Pancreas (tissue), 10 donors: ENCODE data around the gene RPS10. TPM values are rescaled to one million over a fixed set of nuclear protein-coding genes. Genes with fewer than 3 reads are reported as not detected.
"Not testable (repeated sequence)": the region's sequence is repeated elsewhere in the genome, so short reads cannot be mapped to it uniquely, and the experiment has no call there.

Source experiments
- ATAC-seq, 4 donors: fragments of 200-7000 bp; cut with Tn5 transposase; one replicate each; pipeline versions ENCODE4 v1.8.0 to v1.9.1; 2020; ENCODE audit warnings: mild to moderate bottlenecking in 4 of 4, moderate library complexity in 4 of 4
- DNase-seq, 6 donors: peaks; one replicate each; pipeline ENCODE4 v3.0.0-alpha.2; 2020
- FAIRE-seq: peaks from 2 replicates; lab custom pipeline; 2012; peaks lifted over from hg19 to GRCh38; lab: Jason Lieb, UNC
- H3K27ac ChIP-seq, 4 donors: fragments of 200-600 bp; sonication (generic); 1 replicate in 3 of 4; 2 replicates in 1 of 4; pipeline versions ENCODE4 v1.5.0 to v1.8.0; 2020
- H3K27me3 ChIP-seq, 4 donors: fragments of 200-600 bp; one replicate each; pipeline ENCODE4 v1.8.0; 2021
- H3K36me3 ChIP-seq, 3 donors: fragments of 200-600 bp; sonication (generic) in 1 of 3; one replicate each; pipeline versions ENCODE4 v1.5.0 to v1.8.0; 2020 to 2021
- H3K4me1 ChIP-seq, 3 donors: fragments of 200-600 bp; one replicate each; pipeline ENCODE4 v1.8.0; 2021
- H3K4me3 ChIP-seq, 4 donors: fragments of 200-600 bp; sonication (generic) in 2 of 4; one replicate each; pipeline versions ENCODE4 v1.5.0 to v1.8.0; 2020 to 2021
- H3K9me3 ChIP-seq, 4 donors: fragments of 200-600 bp; one replicate each; pipeline ENCODE4 v1.8.0; 2021
- CTCF ChIP-seq, 4 donors: fragments of 200-600 bp; sonication (generic) in 3 of 4; IDR thresholded peaks; one replicate each; pipeline versions ENCODE4 v1.5.0 to v1.8.0; 2021; ENCODE audit warnings: antibody characterized with exemption in 4 of 4
- WGBS, 2 donors: extraction: QIAGEN DNeasy Blood & Tissue Kit; methylation state at CpG; one replicate each; pipeline ENCODE4 v1.1.7; 2013; 5-methylcytosine and 5-hydroxymethylcytosine counted together
- intact Hi-C, 3 donors: fragments of 100-400 bp; cut with DNase I; formaldehyde crosslinking; loops; one replicate each; pipeline versions ENCODE4 v1.11.1 to v1.14.2; 2022
- polyA plus RNA-seq, 2 donors: library from polyadenylated mRNA; stranded (reverse); fragments of 200-250 nt; gene quantifications; one replicate each; pipeline ENCODE4 v1.2.3, GENCODE V29; 2013
- total RNA-seq, 6 donors: library from RNA; stranded (reverse); fragmentation: NEBNext Ultra II Directional in 4 of 6; extraction: Animal tissue kit (Norgen Biotek cat#: 25700) in 4 of 6; gene quantifications; one replicate each; pipeline versions ENCODE4 v1.2.1 to v1.2.4, GENCODE V29; 2021 to 2023
- donor health status: healthy with polysubstance abuse.
- donor health status: DM: no; HTN: no; CAD: no; lungs with moderate emphysema.
- donor health status: DM: no; HTN: no; CAD: no.
- donor health status: control.
- donor health status: control.
- donor health status: Bipolar disorder and iron deficiency.
- donor health status: DM: yes; HTN: yes; CAD: no.
- donor health status: DM: no; HTN: no; CAD: no.
- donor health status: DM: no; HTN: no; CAD: no.
- donor health status: DM: yes; HTN: yes; CAD: no.

The RPS10 gene
- total and polyA plus RNA-seq, 8 donors = 565 to 1,334 (median 997) TPM

- no peaks in the 10 kb centered on the region for H3K9me3 ChIP-seq
- peak in 1 of 4 donors; percentile 22 for ATAC-seq
- DNase-seq = no peak
- peaks cover 0 to 5% (median 0%) of the 10 kb centered on the region in 3 donors for H3K4me1 ChIP-seq
- no peak overlapping the region for H3K4me3 ChIP-seq
- no peaks in the 10 kb centered on the region for H3K27me3 ChIP-seq
- 73 to 78% methylated on average over 4 of the region's 4 CpGs for whole genome bisulfite sequencing, 2 donors
- FAIRE-seq = no peak
- intact Hi-C loops = no loop called here
- H3K27ac ChIP-seq = no peak overlapping the region
- H3K36me3 ChIP-seq = no peaks in the 10 kb centered on the region
- TF ChIP-seq CTCF (IDR thresholded peaks at IDR 0.05) = no peak
Observed at GRCh38 chr6:34374508-34374907, 51.4 kb downstream of the RPS10 start.

- TF ChIP-seq CTCF (IDR thresholded peaks at IDR 0.05) = no peak
- no peak overlapping the region for H3K27ac ChIP-seq
- 39 to 47% methylated on average over 3 of the region's 3 CpGs for WGBS, 2 donors
- FAIRE-seq = no peak
- H3K9me3 ChIP-seq = no peaks in the 10 kb centered on the region
- no peaks in the 10 kb centered on the region for H3K36me3 ChIP-seq
- peaks cover 0 to 5% (median 0%) of the 10 kb centered on the region in 3 donors for H3K4me1 ChIP-seq
- no peak for DNase-seq
- no peaks in the 10 kb centered on the region for H3K27me3 ChIP-seq
- ATAC-seq = peak in 2 of 4 donors; percentile 53 to 56
- no peak overlapping the region for H3K4me3 ChIP-seq
- intact Hi-C loops = no loop called here
Observed at GRCh38 chr6:34374069-34374468, 51.8 kb downstream of the RPS10 start.

GRCh38 chr6:34373511-34373910 is 52.4 kb downstream of the RPS10 start:
- WGBS, 2 donors = 94 to 95% methylated on average over 5 of the region's 5 CpGs
- Histone ChIP-seq H3K27ac (no peak overlapping the region), H3K4me3 (no peak overlapping the region), H3K36me3 (no peaks in the 10 kb centered on the region), H3K9me3 (no peaks in the 10 kb centered on the region), H3K4me1 (peaks cover 0 to 5% (median 0%) of the 10 kb centered on the region in 3 donors), H3K27me3 (no peaks in the 10 kb centered on the region)
- FAIRE-seq (no peak), ATAC-seq (no peak), DNase-seq (no peak)
- TF ChIP-seq CTCF (IDR thresholded peaks at IDR 0.05) = no peak
- intact Hi-C loops = no loop called here

GRCh38 chr6:34371865-34372264 is 54.0 kb downstream of the RPS10 start:
- H3K36me3 ChIP-seq, FAIRE-seq, DNase-seq, intact Hi-C loops, H3K9me3 ChIP-seq, H3K27ac ChIP-seq, ATAC-seq, H3K4me1 ChIP-seq, H3K27me3 ChIP-seq, H3K4me3 ChIP-seq: not testable (repeated sequence)
- WGBS, 2 donors = 96 to 98% methylated on average over 5 of the region's 5 CpGs

- intact Hi-C loops = no loop called here
- DNase-seq = no peak
- peak in 2 of 4 donors; percentile 64 to 75 for ATAC-seq
Observed at GRCh38 chr6:34370361-34370760, 55.5 kb downstream of the RPS10 start.

More at GRCh38 chr6:34370361-34370760, 55.5 kb downstream of the RPS10 start:
- no peak for TF ChIP-seq CTCF (IDR thresholded peaks at IDR 0.05)
- Histone ChIP-seq H3K27ac (peak overlapping the region in 1 of 4 donors; percentile 10), H3K4me1 (peaks cover 0 to 5% (median 0%) of the 10 kb centered on the region in 3 donors), H3K36me3 (no peaks in the 10 kb centered on the region), H3K9me3 (no peaks in the 10 kb centered on the region), H3K27me3 (no peaks in the 10 kb centered on the region), H3K4me3 (no peak overlapping the region)
- FAIRE-seq = no peak
- 82 to 91% methylated on average over 5 of the region's 5 CpGs for WGBS, 2 donors
